HCT116 (cell line): ENCODE results near the gene LGALS4. TPM values are rescaled to one million over a fixed set of nuclear protein-coding genes. Genes with fewer than 3 reads are reported as not detected.

Experiments
- ATAC-seq: fragments of 200-7000 bp; cut with Tn5 transposase; 2 replicates; pipeline ENCODE4 v1.9.1; 2020; ENCODE audit warnings: mild to moderate bottlenecking, moderate library complexity
- BruUV-seq: library from RNA; stranded (reverse); fragments of 400-500 nt; replicated peaks from 2 replicates; lab custom pipeline; 2021; lab: Mats Ljungman, UMichigan
- CTCF ChIA-PET: fragments of 300-600 bp; sonication (Branson Sonifier 250); formaldehyde crosslinking; loops from one replicate; lab custom pipeline; 2021; ENCODE audit warnings: antibody characterized with exemption; lab: Charles Lee
- POLR2A ChIA-PET: fragments of 300-600, 350-600 bp; sonication (Branson Sonifier 250); formaldehyde crosslinking; loops from one replicate; lab custom pipeline; 2021; ENCODE audit warnings: antibody characterized with exemption; lab: Charles Lee
- RAD21 ChIA-PET, 2 experiments: fragments of 300-600 bp; sonication (Branson Sonifier 250); formaldehyde crosslinking; loops; one replicate each; lab custom pipeline; 2023; ENCODE audit warnings: low total read pairs in 2 of 2; ENCODE audit not compliant: uncharacterized antibody in 2 of 2, unreplicated experiment in 2 of 2, low non-redundant PET in 1 of 2; lab: Charles Lee
- DNase-seq: peaks from one replicate; pipeline ENCODE4 v3.0.0-alpha.2; 2010; ENCODE audit warnings: low read depth, low spot score
- H2AFZ ChIP-seq: fragments of 200-600 bp; shearing (Covaris generic), sonication (generic); 2 replicates; pipeline ENCODE4 v1.6.1; 2017; ENCODE audit warnings: low read depth, mixed run types, mixed read lengths, antibody characterized with exemption, low read length; ENCODE audit not compliant: poor library complexity, severe bottlenecking
- H3K27ac ChIP-seq: 2 replicates; pipeline ENCODE4 v1.5.1; 2012; ENCODE audit warnings: low read depth, low read length
- H3K27me3 ChIP-seq: fragments of 200-600 bp; sonication (generic); 2 replicates; pipeline ENCODE4 v1.6.1; 2016; ENCODE audit warnings: mixed run types, low read length, mixed read lengths; ENCODE audit not compliant: insufficient read depth
- H3K36me3 ChIP-seq, 2 experiments: fragments of 200-500 bp in 1 of 2; fragments of 200-600 bp in 1 of 2; sonication (Bioruptor generic) in 1 of 2; sonication (generic) in 1 of 2; 2 replicates each; pipeline versions ENCODE4 v1.5.1 to v1.6.1; 2014 to 2016; ENCODE audit warnings: low read length in 2 of 2, inconsistent platforms in 1 of 2, mixed read lengths in 1 of 2, mixed run types in 1 of 2; ENCODE audit not compliant: insufficient read depth in 2 of 2, control insufficient read depth in 1 of 2
- H3K4me1 ChIP-seq, 2 experiments: fragments of 200-600 bp in 1 of 2; sonication (generic) in 1 of 2; 2 replicates each; pipeline versions ENCODE4 v1.5.1 to v1.6.1; 2012 to 2017; ENCODE audit warnings: low read length in 2 of 2, inconsistent platforms in 1 of 2, mild to moderate bottlenecking in 1 of 2, mixed read lengths in 1 of 2, mixed run types in 1 of 2, moderate library complexity in 1 of 2; ENCODE audit not compliant: insufficient read depth in 2 of 2, control insufficient read depth in 1 of 2
- H3K4me2 ChIP-seq: fragments of 200-600 bp; sonication (generic); 2 replicates; pipeline ENCODE4 v1.6.1; 2017; ENCODE audit warnings: mixed run types, low read length, mixed read lengths
- H3K4me3 ChIP-seq, 2 experiments: fragments of 200-600 bp in 1 of 2; sonication (generic) in 1 of 2; replicated peaks in 1 of 2; 2 replicates each; pipeline ENCODE4 v1.5.1; 2011 to 2016; ENCODE audit warnings: low read length in 2 of 2, control low read depth in 1 of 2, low read depth in 1 of 2, mild to moderate bottlenecking in 1 of 2, mixed read lengths in 1 of 2, mixed run types in 1 of 2
- H3K79me2 ChIP-seq: fragments of 200-600 bp; sonication (generic); 2 replicates; pipeline ENCODE4 v1.6.1; 2017; ENCODE audit warnings: mild to moderate bottlenecking, mixed run types, low read length, moderate library complexity, mixed read lengths; ENCODE audit not compliant: insufficient read depth
- H3K9ac ChIP-seq: fragments of 200-600 bp; sonication (generic); 2 replicates; pipeline ENCODE4 v1.6.1; 2016; ENCODE audit warnings: low read length, mixed read lengths
- H3K9me2 ChIP-seq: fragments of 200-600 bp; sonication (generic), shearing (Covaris generic); 2 replicates; pipeline ENCODE4 v1.6.1; 2017; ENCODE audit warnings: mixed run types, mild to moderate bottlenecking, moderate library complexity; ENCODE audit not compliant: insufficient read depth
- H3K9me3 ChIP-seq, 2 experiments: fragments of 200-500 bp in 1 of 2; fragments of 200-600 bp in 1 of 2; sonication (Bioruptor generic) in 1 of 2; sonication (generic) in 1 of 2; 2 replicates each; pipeline ENCODE4 v1.6.1; 2014 to 2017; ENCODE audit warnings: low read length in 2 of 2, mixed read lengths in 2 of 2, inconsistent platforms in 1 of 2, low read depth in 1 of 2, mild to moderate bottlenecking in 1 of 2, mixed run types in 1 of 2, moderate library complexity in 1 of 2; ENCODE audit not compliant: control insufficient read depth in 1 of 2, insufficient read depth in 1 of 2
- H4K20me1 ChIP-seq: fragments of 200-600 bp; sonication (generic), shearing (Covaris generic); 2 replicates; pipeline ENCODE4 v1.6.1; 2017; ENCODE audit warnings: mixed run types, mild to moderate bottlenecking, moderate library complexity; ENCODE audit not compliant: insufficient read depth
- CBX3 ChIP-seq: IDR thresholded peaks from 2 replicates; pipeline ENCODE4 v1.6.1; 2012; ENCODE audit warnings: low read depth
- CEBPB ChIP-seq: IDR thresholded peaks from 2 replicates; pipeline ENCODE4 v1.6.1; 2012; ENCODE audit warnings: low read depth
- EGR1 ChIP-seq: IDR thresholded peaks from 2 replicates; pipeline ENCODE4 v1.6.1; 2012; ENCODE audit warnings: low read depth
- ELF1 ChIP-seq: IDR thresholded peaks from 2 replicates; pipeline ENCODE4 v1.6.1; 2012; ENCODE audit warnings: low read depth, borderline replicate concordance
- EZH2 ChIP-seq: fragments of 200-600 bp; sonication (generic); IDR thresholded peaks from 2 replicates; pipeline ENCODE4 v1.6.1; 2017; ENCODE audit warnings: antibody characterized with exemption, mixed run types
- EZH2phosphoT487 ChIP-seq: fragments of 200-600 bp; IDR thresholded peaks from 2 replicates; pipeline ENCODE4 v1.6.1; 2018; ENCODE audit warnings: antibody characterized with exemption, borderline replicate concordance
- JUND ChIP-seq: IDR thresholded peaks from 2 replicates; pipeline ENCODE4 v1.6.1; 2012
- POLR2A ChIP-seq: IDR thresholded peaks from 2 replicates; pipeline ENCODE4 v1.7.0; 2011; ENCODE audit warnings: borderline replicate concordance; ENCODE audit not compliant: insufficient read depth, insufficient read length; ENCODE audit errors: extremely low read depth
- POLR2AphosphoS5 ChIP-seq: IDR thresholded peaks from 2 replicates; pipeline ENCODE4 v1.6.1; 2011; ENCODE audit warnings: mild to moderate bottlenecking, low read depth, low read length, moderate library complexity
- SIN3A ChIP-seq: IDR thresholded peaks from 2 replicates; pipeline ENCODE4 v1.6.1; 2012; ENCODE audit warnings: low read depth
- SP1 ChIP-seq: IDR thresholded peaks from 2 replicates; pipeline ENCODE4 v1.6.1; 2012; ENCODE audit warnings: low read depth
- SRF ChIP-seq: IDR thresholded peaks from 2 replicates; pipeline ENCODE4 v1.6.1; 2012; ENCODE audit warnings: low read depth
- TCF7L2 ChIP-seq: IDR thresholded peaks from 2 replicates; pipeline ENCODE4 v1.7.0; 2011; ENCODE audit warnings: borderline replicate concordance, inconsistent platforms; ENCODE audit not compliant: insufficient read depth, insufficient read length; ENCODE audit errors: extremely low read depth
- ZFX ChIP-seq: fragments of 450-650 bp; IDR thresholded peaks from 2 replicates; pipeline ENCODE4 v1.6.1; 2017
- ZNF274 ChIP-seq: fragments of 200-500 bp; sonication (Bioruptor generic); IDR thresholded peaks from 2 replicates; pipeline ENCODE4 v1.6.1; 2014; ENCODE audit warnings: mild to moderate bottlenecking, low read depth, low read length, inconsistent platforms
- intact Hi-C: fragments of 100-400 bp; cut with micrococcal nuclease; formaldehyde crosslinking; loops from 2 replicates; pipeline ENCODE4 v1.10.0; 2022
- total RNA-seq: library from RNA; stranded (reverse); gene quantifications from one replicate; pipeline ENCODE4 v1.2.1, GENCODE V29; 2021; ENCODE audit not compliant: unreplicated experiment
- TF ChIP-seq, protein P1 (sequence below): IDR thresholded peaks from 2 replicates; pipeline ENCODE4 v1.6.1; 2012
- TF ChIP-seq, protein P2 (sequence below): IDR thresholded peaks from 2 replicates; pipeline ENCODE4 v1.6.1; 2012; ENCODE audit warnings: low read depth
- TF ChIP-seq, protein P3 (sequence below): IDR thresholded peaks from 2 replicates; pipeline ENCODE4 v1.6.1; 2011; ENCODE audit warnings: mild to moderate bottlenecking, low read length, moderate library complexity; ENCODE audit not compliant: insufficient replicate concordance; ENCODE audit errors: extremely low read depth

The LGALS4 gene
- total RNA-seq, 1 experiment from 2014 or later: 0.86 TPM

DNA sequence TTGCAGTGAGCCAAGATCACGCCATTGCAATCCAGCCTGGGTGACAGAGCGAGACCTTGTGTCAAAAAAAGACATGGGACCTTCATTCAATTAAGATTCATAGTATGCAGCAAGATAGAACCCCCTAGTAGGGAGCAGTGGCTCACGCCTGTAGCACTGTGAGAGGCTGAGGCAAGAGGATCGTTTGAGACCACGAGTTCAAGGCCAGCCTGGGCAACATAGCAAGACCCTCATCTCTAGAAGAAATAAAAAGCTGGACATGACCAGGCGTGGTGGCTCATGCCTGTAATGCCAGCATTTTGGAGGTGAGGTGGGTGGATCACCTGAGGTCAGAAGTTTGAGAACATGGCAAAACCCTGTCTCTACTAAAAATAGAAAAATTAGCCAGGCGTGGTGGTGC is 32.3 kb downstream of the LGALS4 start:
- H3K27me3 ChIP-seq: no peaks in the 10 kb centered on the region
- H3K79me2 ChIP-seq: no peaks in the 10 kb centered on the region
- no peak overlapping the region for H2AFZ ChIP-seq
- ATAC-seq (no peak), DNase-seq (no peak)
- H3K9ac ChIP-seq: no peak overlapping the region
- no peaks in the 10 kb centered on the region for H3K36me3 ChIP-seq
- no peaks in the 10 kb centered on the region for H4K20me1 ChIP-seq
- RAD21 ChIA-PET: no interaction called here
- H3K9me2 ChIP-seq: no peaks in the 10 kb centered on the region
- no peaks in the 10 kb centered on the region for H3K9me3 ChIP-seq
- intact Hi-C loops: no loop called here
- POLR2A ChIA-PET: no interaction called here
- BruUV-seq: no TSS peak
- H3K4me3 ChIP-seq: no peak overlapping the region
- CTCF ChIA-PET: no interaction called here
- no peak overlapping the region for H3K4me2 ChIP-seq
- TF ChIP-seq ZNF274: no peak
- TF ChIP-seq, protein P1, sequence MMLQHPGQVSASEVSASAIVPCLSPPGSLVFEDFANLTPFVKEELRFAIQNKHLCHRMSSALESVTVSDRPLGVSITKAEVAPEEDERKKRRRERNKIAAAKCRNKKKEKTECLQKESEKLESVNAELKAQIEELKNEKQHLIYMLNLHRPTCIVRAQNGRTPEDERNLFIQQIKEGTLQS: no peak
- no peak for TF ChIP-seq SP1
- TF ChIP-seq POLR2A: no peak
- no peak for TF ChIP-seq TCF7L2
- TF ChIP-seq SIN3A: no peak
- no peak for TF ChIP-seq CEBPB
- TF ChIP-seq EGR1: no peak
- TF ChIP-seq POLR2AphosphoS5: no peak
- TF ChIP-seq EZH2: no peak
- TF ChIP-seq SRF: no peak
- TF ChIP-seq JUND: no peak
- TF ChIP-seq, all 23 proteins: peak for 0
- Histone ChIP-seq H3K27ac (no peak overlapping the region), H3K4me1 (no peaks in the 10 kb centered on the region)

DNA sequence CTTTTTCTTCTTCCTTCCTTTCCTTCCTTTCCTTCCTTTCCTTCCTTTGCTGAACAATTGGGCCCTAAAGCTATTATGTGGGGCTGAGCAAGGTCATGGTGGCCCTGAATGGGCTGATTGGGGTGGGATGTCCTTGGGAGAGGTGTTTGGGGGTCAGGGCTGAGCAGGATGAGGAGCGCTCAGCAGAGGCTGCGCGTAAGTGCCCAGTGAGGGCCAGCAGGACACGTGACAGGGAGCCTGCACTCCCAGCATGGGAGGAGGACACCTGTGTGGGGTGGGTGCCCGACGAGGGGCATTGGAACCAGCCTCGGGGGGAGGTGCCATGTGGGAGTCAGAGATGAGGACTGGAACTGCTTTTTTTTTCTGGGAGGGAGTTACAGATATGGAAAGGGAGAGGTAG is 34.0 kb downstream of the LGALS4 start:
- no peak for DNase-seq
- no TSS peak for BruUV-seq
- POLR2A ChIA-PET: interaction anchor here (0.6 to 1.4 kb wide), 2 partner anchors 44 to 86 kb away, joined by 3 read pairs; no protein-coding TSS in a partner anchor
- H3K27me3 ChIP-seq: no peaks in the 10 kb centered on the region
- no peak overlapping the region for H3K9ac ChIP-seq
- no peaks in the 10 kb centered on the region for H3K9me2 ChIP-seq
- RAD21 ChIA-PET: no interaction called here
- no peak for ATAC-seq
- H3K4me3 ChIP-seq: no peak overlapping the region
- no peaks in the 10 kb centered on the region for H3K79me2 ChIP-seq
- no peaks in the 10 kb centered on the region for H4K20me1 ChIP-seq
- no peak overlapping the region for H3K4me2 ChIP-seq
- H3K4me1 ChIP-seq: no peaks in the 10 kb centered on the region
- H2AFZ ChIP-seq: no peak overlapping the region
- intact Hi-C loops: no loop called here
- CTCF ChIA-PET: no interaction called here
- no peak overlapping the region for H3K27ac ChIP-seq
- H3K36me3 ChIP-seq: no peaks in the 10 kb centered on the region
- H3K9me3 ChIP-seq: no peaks in the 10 kb centered on the region
- TF ChIP-seq CBX3 (no peak), TCF7L2 (no peak), ZFX (no peak), EZH2phosphoT487 (no peak), SP1 (no peak), ELF1 (no peak), EGR1 (no peak)
- TF ChIP-seq, protein P2, sequence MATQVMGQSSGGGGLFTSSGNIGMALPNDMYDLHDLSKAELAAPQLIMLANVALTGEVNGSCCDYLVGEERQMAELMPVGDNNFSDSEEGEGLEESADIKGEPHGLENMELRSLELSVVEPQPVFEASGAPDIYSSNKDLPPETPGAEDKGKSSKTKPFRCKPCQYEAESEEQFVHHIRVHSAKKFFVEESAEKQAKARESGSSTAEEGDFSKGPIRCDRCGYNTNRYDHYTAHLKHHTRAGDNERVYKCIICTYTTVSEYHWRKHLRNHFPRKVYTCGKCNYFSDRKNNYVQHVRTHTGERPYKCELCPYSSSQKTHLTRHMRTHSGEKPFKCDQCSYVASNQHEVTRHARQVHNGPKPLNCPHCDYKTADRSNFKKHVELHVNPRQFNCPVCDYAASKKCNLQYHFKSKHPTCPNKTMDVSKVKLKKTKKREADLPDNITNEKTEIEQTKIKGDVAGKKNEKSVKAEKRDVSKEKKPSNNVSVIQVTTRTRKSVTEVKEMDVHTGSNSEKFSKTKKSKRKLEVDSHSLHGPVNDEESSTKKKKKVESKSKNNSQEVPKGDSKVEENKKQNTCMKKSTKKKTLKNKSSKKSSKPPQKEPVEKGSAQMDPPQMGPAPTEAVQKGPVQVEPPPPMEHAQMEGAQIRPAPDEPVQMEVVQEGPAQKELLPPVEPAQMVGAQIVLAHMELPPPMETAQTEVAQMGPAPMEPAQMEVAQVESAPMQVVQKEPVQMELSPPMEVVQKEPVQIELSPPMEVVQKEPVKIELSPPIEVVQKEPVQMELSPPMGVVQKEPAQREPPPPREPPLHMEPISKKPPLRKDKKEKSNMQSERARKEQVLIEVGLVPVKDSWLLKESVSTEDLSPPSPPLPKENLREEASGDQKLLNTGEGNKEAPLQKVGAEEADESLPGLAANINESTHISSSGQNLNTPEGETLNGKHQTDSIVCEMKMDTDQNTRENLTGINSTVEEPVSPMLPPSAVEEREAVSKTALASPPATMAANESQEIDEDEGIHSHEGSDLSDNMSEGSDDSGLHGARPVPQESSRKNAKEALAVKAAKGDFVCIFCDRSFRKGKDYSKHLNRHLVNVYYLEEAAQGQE: no peak
- TF ChIP-seq, protein P3, sequence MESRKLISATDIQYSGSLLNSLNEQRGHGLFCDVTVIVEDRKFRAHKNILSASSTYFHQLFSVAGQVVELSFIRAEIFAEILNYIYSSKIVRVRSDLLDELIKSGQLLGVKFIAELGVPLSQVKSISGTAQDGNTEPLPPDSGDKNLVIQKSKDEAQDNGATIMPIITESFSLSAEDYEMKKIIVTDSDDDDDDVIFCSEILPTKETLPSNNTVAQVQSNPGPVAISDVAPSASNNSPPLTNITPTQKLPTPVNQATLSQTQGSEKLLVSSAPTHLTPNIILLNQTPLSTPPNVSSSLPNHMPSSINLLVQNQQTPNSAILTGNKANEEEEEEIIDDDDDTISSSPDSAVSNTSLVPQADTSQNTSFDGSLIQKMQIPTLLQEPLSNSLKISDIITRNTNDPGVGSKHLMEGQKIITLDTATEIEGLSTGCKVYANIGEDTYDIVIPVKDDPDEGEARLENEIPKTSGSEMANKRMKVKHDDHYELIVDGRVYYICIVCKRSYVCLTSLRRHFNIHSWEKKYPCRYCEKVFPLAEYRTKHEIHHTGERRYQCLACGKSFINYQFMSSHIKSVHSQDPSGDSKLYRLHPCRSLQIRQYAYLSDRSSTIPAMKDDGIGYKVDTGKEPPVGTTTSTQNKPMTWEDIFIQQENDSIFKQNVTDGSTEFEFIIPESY: no peak
